GM19043 (cell line): ENCODE data around the gene MRLN.
"Not testable (repeated sequence)": the region's sequence is repeated elsewhere in the genome, so short reads cannot be mapped to it uniquely, and the experiment has no call there.

ENCODE experiments used
- ATAC-seq: cut with Tn5 transposase; IDR thresholded peaks from one replicate; pipeline ENCODE4 v1.9.1; 2021; ENCODE audit warnings: low read depth; ENCODE audit not compliant: unreplicated experiment

MRLN gene

GRCh38 chr10:59753267-59753666 lies at the start of gene MRLN:
Gene MRLN, minus strand, starts transcription at chr10:59753455.
- ATAC-seq = no peak

- ATAC-seq = no peak
Measured at GRCh38 chr10:59801171-59801570, 47.9 kb upstream of the MRLN start.

- ATAC-seq = no peak
Measured at GRCh38 chr10:59799421-59799820, 46.2 kb upstream of the MRLN start.

GRCh38 chr10:59793919-59794318 lies 40.7 kb upstream of the MRLN start:
- ATAC-seq = no peak

- ATAC-seq = no peak
Measured at GRCh38 chr10:59792812-59793211, 39.6 kb upstream of the MRLN start.

- no peak for ATAC-seq
Measured at GRCh38 chr10:59791601-59792000, 38.3 kb upstream of the MRLN start.

- ATAC-seq = not testable (repeated sequence)
Measured at GRCh38 chr10:59790080-59790479, 36.8 kb upstream of the MRLN start.

- not testable (repeated sequence) for ATAC-seq
Measured at GRCh38 chr10:59788914-59789313, 35.7 kb upstream of the MRLN start.

GRCh38 chr10:59787032-59787431 lies 33.8 kb upstream of the MRLN start:
- ATAC-seq = not testable (repeated sequence)

- not testable (repeated sequence) for ATAC-seq
Measured at GRCh38 chr10:59785476-59785875, 32.2 kb upstream of the MRLN start.

- ATAC-seq = no peak
Measured at GRCh38 chr10:59781511-59781910, 28.3 kb upstream of the MRLN start.

GRCh38 chr10:59779756-59780533 lies 26.7 kb upstream of the MRLN start:
- ATAC-seq = no peak

GRCh38 chr10:59774451-59774850 lies 21.2 kb upstream of the MRLN start:
- ATAC-seq = no peak

GRCh38 chr10:59773088-59773487 lies 19.8 kb upstream of the MRLN start:
- ATAC-seq = no peak

- no peak for ATAC-seq
Measured at GRCh38 chr10:59771162-59771807, 18.0 kb upstream of the MRLN start.

- no peak for ATAC-seq
Measured at GRCh38 chr10:59770689-59771088, 17.4 kb upstream of the MRLN start.

- ATAC-seq = no peak
Measured at GRCh38 chr10:59762505-59762904, 9.2 kb upstream of the MRLN start.

GRCh38 chr10:59757966-59758365 lies 4.7 kb upstream of the MRLN start:
- no peak for ATAC-seq

- ATAC-seq = no peak
Measured at GRCh38 chr10:59754951-59755350, 1.7 kb upstream of the MRLN start.

GRCh38 chr10:59752278-59752940 lies 846 bp downstream of the MRLN start:
- no peak for ATAC-seq

- ATAC-seq = no peak
Measured at GRCh38 chr10:59750155-59750945, 2.9 kb downstream of the MRLN start.
